ENCODE data around the gene DLK1. TPM values are rescaled to one million over a fixed set of nuclear protein-coding genes. Genes with fewer than 3 reads are reported as not detected.

Gene DLK1
- polyA plus RNA-seq, 3 donors from 2014 or later = not detected

DNA sequence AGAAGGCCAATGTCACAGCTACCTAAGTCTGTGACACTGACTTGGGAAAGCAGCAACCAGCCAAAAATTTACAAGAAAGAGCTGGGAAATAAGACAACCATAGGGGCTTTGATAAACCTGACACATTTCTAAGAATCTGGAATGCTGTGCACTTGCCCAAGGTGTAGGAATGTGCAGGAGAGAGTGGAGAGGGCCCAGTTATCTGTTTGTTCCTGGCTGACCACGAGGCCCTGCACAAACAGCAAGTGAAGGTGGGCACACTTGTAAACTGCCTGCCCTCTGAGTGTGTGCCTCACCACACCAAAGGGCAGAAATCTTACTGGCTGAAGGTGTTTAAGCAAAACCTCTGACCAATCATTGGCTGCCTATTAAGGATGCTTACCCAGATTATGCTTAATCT is 27.3 kb downstream of the DLK1 start:
- Mint-ChIP-seq H3K9me3 (no peaks in the 10 kb centered on the region), H3K4me3 (no peak overlapping the region), H3K27me3 (ENCODE audit: low read depth in 3 of 3) (peaks cover 5 to 11% (median 8%) of the 10 kb centered on the region in 3 donors), H3K27ac (no peak overlapping the region), H3K4me1 (no peaks in the 10 kb centered on the region), H3K36me3 (no peaks in the 10 kb centered on the region)
- no peak for DNase-seq

DNA sequence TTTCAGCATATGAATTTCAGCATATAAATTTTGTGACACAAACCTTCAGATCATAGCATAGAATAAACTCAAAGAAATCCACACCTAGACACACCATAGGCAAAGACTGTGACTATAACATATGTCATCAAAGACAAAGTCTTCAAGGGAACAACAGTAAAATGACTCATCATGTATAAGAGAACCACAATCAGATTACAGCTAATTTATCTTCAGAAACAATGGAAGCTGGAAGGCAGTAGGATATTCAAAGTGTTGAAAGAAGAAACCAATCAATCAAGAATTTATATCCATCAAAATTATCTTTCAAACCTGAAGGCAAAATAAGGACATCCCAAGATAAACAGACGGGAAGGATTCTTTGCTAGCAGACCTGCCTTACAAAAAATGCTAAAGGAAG is 29.0 kb downstream of the DLK1 start:
- Mint-ChIP-seq H3K27me3 (ENCODE audit: low read depth in 3 of 3) (peaks cover 5 to 12% (median 8%) of the 10 kb centered on the region in 3 donors), H3K36me3 (no peaks in the 10 kb centered on the region), H3K9me3 (no peaks in the 10 kb centered on the region), H3K4me3 (no peak overlapping the region), H3K27ac (no peak overlapping the region), H3K4me1 (no peaks in the 10 kb centered on the region)
- DNase-seq = no peak

DNA sequence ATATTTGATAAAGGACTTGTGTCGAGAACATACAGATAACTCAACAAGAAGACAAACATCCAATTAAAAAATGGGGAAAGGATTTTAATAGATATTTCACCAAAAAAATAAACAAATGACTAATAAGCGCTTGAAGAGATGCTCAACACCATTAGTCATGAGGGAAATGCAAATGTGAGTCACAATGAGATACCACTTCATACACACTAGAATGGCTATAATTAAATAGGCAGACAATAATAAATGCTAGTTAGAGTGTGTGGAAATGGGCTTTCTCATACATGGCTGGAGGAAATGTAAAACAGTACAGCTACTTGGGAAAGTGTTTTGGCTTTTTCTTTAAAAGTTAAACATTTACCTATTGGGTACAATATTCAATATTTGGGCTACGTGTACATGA is 34.8 kb downstream of the DLK1 start:
- H3K4me1 Mint-ChIP-seq = no peaks in the 10 kb centered on the region
- no peak overlapping the region for H3K4me3 Mint-ChIP-seq
- DNase-seq = no peak
- no peaks in the 10 kb centered on the region for H3K9me3 Mint-ChIP-seq
- no peak overlapping the region for H3K27ac Mint-ChIP-seq
- no peaks in the 10 kb centered on the region for H3K36me3 Mint-ChIP-seq
- H3K27me3 Mint-ChIP-seq (ENCODE audit: low read depth in 3 of 3) = peaks cover 0 to 5% (median 3%) of the 10 kb centered on the region in 3 donors

DNA sequence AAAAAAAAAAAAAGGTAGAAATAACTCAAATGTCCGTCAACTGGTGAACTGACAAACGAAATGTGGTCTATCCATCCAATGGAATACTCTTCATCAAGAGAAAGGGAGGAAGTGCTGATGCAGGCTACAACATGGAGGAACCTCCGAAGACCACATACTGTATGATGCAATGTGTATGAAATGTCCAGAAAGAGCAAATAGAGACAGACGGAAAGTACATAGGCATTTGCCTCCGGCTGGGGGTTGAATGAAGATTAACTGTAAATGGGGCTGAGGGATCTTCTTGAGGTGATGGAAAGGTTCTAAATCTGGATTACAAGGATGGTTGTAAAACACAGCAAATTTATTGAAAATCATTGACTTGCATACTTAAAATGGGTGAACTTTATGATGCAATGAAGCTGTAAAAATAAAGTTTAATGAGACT is 35.4 kb downstream of the DLK1 start:
- H3K27ac Mint-ChIP-seq = no peak overlapping the region
- H3K9me3 Mint-ChIP-seq = no peaks in the 10 kb centered on the region
- peaks cover 0 to 3% (median 2%) of the 10 kb centered on the region in 3 donors for H3K27me3 Mint-ChIP-seq (ENCODE audit: low read depth in 3 of 3)
- H3K36me3 Mint-ChIP-seq = no peaks in the 10 kb centered on the region
- H3K4me1 Mint-ChIP-seq = no peaks in the 10 kb centered on the region
- H3K4me3 Mint-ChIP-seq = no peak overlapping the region
- no peak for DNase-seq

DNA sequence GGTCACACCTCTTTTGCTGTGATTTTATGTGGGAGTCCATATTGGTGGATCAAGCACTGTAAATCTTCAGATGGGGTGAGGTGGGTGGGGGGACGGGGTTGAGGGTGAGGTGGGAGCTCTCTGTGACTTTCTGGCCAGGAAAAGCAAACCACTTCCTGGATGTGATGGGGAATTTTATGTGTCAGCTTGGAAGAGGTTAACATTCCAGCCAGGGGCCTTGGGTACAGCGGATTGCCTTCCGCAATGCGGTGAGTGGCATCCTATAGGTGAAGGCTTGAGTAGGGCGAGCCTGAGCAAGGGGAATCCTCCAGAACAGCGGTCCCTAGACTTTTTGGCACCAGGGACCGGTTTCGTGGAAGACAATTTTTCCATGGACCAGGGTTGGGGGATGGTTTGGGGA is 36.2 kb downstream of the DLK1 start:
- Mint-ChIP-seq H3K27ac (no peak overlapping the region), H3K36me3 (no peaks in the 10 kb centered on the region), H3K4me1 (no peaks in the 10 kb centered on the region), H3K27me3 (ENCODE audit: low read depth in 3 of 3) (peaks cover 0 to 3% (median 0%) of the 10 kb centered on the region in 3 donors), H3K9me3 (no peaks in the 10 kb centered on the region), H3K4me3 (no peak overlapping the region)
- DNase-seq = no peak

DNA sequence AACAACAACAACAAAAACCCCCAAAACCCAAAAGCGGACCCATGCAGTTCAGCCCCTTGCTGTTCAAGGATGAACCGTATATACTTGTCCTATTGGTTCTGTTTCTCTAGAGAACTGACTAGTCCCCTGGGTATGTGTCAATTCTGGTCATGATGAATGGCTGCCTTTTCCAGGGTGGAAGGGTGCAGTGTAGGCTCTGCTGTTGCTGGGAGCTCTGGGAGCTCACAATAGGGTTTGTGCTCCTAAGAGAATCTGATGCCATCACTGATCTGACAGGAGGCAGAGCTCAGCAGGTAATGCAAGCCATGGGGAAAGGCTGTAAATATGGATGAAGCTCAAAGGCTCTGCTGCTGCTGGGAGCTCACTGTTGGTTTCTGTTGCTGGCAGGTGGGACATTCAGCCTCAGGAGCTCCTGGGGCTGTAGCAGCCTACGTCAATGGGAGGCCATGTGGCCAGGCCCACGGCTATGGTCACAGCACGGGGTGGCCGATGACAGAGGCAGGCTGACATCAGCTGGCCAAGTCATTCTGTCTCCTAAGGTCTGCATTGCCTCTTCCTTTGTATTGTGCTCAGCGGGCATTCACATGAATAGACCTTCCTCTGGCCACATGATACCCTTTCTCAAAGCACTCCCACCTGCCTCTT is 37.9 kb downstream of the DLK1 start:
- DNase-seq = no peak
- Mint-ChIP-seq H3K9me3 (no peaks in the 10 kb centered on the region), H3K27ac (no peak overlapping the region), H3K27me3 (ENCODE audit: low read depth in 3 of 3) (peaks cover 0 to 1% (median 0%) of the 10 kb centered on the region in 3 donors), H3K4me1 (no peaks in the 10 kb centered on the region), H3K36me3 (no peaks in the 10 kb centered on the region), H3K4me3 (no peak overlapping the region)

DNA sequence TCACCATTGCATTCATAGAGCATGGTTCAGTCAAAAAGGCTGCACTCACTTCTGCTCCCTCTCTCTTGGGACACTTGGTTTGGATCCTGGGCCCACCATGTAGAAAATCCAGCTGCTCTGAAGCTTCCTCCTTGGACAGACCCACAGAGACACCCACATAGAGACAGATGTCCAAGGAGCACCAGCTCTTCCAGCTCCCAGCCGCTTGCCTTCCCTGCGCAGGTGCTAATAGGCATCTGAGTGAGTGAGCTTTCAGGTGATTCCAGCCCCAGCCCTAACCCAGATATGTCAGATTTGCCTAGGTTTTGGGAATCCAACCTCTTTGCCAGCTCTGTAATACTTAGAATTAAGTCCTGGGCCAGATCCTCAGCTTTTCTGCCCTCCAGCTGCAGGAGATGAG is 38.6 kb downstream of the DLK1 start:
- Mint-ChIP-seq H3K27me3 (ENCODE audit: low read depth in 3 of 3) (peaks cover 0 to 1% (median 0%) of the 10 kb centered on the region in 3 donors), H3K4me3 (no peak overlapping the region), H3K9me3 (no peaks in the 10 kb centered on the region), H3K27ac (no peak overlapping the region), H3K4me1 (no peaks in the 10 kb centered on the region), H3K36me3 (no peaks in the 10 kb centered on the region)
- DNase-seq = no peak

DNA sequence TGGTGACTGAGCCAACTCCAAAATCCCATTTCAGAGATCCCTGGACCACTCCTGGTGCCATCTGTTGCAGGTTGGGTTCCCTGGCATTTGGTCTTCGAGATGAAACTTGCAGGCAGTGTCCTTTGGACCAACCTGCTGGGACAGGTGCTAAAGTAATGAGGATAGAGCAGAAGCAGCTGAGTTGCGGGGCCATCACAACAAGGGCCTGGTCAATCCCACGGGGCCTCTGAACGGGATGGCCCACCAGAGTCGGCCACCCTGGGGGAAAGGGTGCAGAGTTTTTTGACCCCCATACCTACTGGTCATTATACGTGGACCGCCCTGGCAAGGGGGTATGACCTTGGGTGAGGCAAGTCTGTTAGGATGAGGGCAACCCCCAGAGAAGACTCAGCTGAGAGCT is 39.3 kb downstream of the DLK1 start:
- no peak overlapping the region for H3K4me3 Mint-ChIP-seq
- no peaks in the 10 kb centered on the region for H3K9me3 Mint-ChIP-seq
- H3K27ac Mint-ChIP-seq = no peak overlapping the region
- no peaks in the 10 kb centered on the region for H3K4me1 Mint-ChIP-seq
- no peaks in the 10 kb centered on the region for H3K36me3 Mint-ChIP-seq
- peaks cover 0 to 2% (median 1%) of the 10 kb centered on the region in 3 donors for H3K27me3 Mint-ChIP-seq (ENCODE audit: low read depth in 3 of 3)
- no peak for DNase-seq

DNA sequence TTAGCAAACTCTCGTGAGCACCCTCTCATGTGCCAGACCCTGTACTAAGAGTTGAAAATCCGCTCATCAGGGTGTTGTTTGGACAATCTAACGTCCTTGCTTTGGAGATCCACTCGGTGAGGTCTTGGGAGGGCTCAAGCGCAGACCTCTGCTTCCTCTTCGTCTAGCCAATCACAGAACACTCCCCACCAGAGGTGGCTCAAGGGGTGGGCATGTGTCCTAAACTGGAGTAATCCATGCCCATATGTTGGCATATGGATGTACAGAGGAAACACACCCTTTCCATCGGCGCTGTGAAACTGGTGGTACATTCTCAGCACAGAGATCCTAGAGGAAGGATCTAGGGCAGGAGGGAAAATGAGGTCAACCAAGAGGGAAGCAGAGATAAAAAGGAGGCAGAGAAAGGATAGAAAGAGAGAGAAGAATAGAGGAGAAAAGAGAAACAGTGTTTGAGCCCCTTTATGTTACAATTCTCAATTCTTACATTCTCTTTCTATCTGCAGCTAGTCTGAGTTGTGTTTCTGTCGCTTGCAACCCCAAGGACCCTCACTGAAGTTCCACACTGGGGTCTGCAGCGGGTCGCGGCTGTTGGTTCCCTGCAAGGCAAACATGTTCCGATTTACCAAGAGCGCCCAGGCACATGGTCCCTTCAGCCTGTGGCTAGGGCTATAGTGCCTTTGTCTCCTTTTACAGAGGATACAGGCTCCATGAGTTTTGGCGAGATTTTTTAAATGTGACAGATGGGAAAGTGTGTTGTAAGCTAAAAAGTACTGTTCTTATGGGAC is 40.5 kb downstream of the DLK1 start:
- Mint-ChIP-seq H3K4me3 (no peak overlapping the region), H3K36me3 (no peaks in the 10 kb centered on the region), H3K4me1 (no peaks in the 10 kb centered on the region), H3K27ac (no peak overlapping the region), H3K9me3 (no peaks in the 10 kb centered on the region), H3K27me3 (ENCODE audit: low read depth in 3 of 3) (peaks cover 1 to 7% (median 3%) of the 10 kb centered on the region in 3 donors)
- DNase-seq = no peak

DNA sequence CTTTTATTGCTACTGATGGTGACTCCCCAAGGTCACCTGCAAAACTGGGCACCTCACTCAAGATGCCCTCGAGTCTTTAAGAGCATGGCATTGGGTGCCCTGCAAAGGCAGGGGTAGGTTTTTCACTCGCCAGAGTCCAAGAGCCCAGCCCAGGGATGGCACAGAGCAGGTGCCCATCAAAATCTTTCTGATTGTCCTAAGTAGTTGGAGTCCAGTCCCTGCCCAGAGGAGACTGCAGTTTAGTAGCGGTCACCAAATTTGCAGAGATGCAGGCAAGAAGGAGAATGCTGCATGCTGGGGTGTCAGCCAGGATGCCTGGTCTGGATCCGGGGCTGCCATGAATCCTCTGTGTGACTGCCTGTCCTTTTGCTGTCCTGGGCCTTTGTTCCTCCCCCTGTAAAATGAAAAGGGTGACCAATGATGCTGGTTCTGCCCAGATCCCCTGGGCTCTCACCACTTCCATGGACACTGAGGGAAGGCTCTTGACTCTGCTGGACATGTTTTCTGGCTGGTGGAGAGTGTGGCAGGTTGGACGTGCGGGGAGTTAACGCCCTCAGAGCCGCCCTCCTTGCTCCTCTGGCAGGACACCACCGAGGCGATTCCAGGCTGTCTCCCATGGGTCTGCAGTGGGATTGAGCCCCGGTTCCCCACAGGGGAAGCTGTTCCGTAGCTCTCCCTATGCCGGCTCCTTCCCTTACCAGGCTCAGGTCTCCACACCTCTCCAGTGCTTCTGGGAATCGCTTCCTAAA is 41.3 kb downstream of the DLK1 start:
- peaks cover 1 to 7% (median 3%) of the 10 kb centered on the region in 3 donors for H3K27me3 Mint-ChIP-seq (ENCODE audit: low read depth in 3 of 3)
- H3K27ac Mint-ChIP-seq = no peak overlapping the region
- no peaks in the 10 kb centered on the region for H3K36me3 Mint-ChIP-seq
- no peaks in the 10 kb centered on the region for H3K4me1 Mint-ChIP-seq
- H3K4me3 Mint-ChIP-seq = no peak overlapping the region
- no peaks in the 10 kb centered on the region for H3K9me3 Mint-ChIP-seq
- no peak for DNase-seq

DNA sequence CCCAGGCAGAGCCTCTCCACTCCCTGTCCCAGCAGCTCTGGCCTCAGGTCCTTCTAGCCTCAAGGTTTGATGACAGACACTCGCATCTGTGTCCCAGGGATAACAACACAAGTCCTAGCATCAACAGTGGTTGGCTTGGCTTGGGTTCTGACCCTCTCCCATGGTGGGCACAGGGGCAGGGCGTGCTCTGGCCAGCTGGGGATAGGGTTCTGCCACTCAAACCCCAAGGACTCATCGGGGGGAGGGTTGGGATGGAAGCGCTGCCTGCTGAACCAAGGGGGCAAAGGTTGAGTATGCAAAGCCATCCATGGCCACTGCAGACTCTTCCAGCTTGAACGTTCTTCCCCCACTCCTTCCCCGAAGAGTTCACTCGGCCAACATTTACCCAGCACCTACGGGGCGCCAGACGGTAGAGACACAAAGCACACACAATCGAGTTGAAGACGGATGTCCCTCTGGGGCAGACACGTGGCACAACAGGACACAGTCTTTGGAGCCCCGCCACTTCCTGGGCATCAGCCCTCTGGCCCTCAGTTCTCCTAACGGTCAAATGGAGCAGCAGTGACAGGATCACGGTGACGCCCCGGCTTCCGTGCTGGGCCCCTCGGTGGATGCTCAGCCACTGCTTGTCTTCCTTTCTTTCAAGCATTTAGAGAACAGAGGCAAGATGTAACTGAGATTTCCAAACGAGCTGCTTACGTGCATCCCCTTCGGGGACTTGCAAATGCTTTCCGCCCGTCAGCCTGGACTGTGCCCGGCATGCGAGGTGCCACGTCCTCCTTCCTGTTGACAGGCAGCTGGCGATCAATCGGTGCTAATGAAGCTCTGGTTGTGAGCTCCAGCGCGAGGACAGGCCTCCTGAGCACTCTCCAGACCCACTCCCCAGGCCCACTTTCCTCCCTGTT is 42.6 kb downstream of the DLK1 start:
- Mint-ChIP-seq H3K9me3 (no peaks in the 10 kb centered on the region), H3K36me3 (no peaks in the 10 kb centered on the region)
- DNase-seq = no peak

DNA sequence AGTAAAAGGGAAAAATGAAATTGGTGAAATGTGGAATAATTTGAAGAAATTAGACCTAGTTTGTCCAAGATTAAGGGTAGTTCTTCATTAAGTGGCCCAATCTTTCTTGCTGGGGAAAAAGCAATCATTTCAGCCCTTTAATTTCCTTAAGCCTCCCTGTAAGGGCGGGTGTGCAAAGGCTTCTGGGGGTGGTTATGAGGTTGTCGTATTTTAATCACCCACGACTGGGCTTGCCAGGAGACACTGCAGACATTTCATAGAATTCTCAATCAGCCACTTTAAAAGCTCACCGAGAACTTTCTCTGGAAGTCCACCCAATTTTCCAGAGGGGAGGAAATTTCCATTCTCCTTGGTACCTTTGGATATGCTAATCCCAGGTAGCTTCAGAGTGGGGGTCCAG is 43.4 kb downstream of the DLK1 start:
- no peak overlapping the region for H3K4me3 Mint-ChIP-seq

More for the DNA sequence above, 42.6 kb downstream of the DLK1 start:
- no peak overlapping the region for H3K27ac Mint-ChIP-seq
- H3K27me3 Mint-ChIP-seq (ENCODE audit: low read depth in 3 of 3) = peaks cover 1 to 7% (median 7%) of the 10 kb centered on the region in 3 donors
- H3K4me1 Mint-ChIP-seq = no peaks in the 10 kb centered on the region
- H3K4me3 Mint-ChIP-seq = no peak overlapping the region

DNA sequence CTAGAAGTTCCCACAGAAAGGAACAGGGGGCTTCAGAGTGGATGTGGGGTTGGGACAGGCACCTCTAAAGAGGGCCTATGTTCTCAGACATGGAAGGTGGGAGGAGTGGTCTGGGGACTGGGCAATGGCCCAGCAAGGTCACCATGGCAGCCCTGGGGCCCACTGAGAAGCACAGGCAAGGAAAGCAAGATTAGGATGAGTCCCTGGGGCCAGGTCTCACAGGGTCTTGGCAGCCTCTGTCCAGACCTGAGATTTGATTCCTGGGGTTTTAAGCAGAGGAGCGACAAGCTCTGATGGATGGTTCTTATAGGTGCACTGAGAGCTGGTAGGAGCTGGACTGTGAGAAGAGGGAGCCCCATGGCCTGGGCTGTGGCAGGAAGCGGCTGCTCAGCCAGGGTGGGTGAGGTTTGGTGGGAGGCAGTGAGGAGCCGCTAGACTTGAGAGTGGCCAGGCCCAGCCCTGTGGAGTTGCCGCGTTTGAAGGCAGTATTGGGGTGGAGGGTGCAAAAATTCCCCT is 44.0 kb downstream of the DLK1 start:
- Mint-ChIP-seq H3K27ac (no peak overlapping the region), H3K36me3 (no peaks in the 10 kb centered on the region), H3K27me3 (ENCODE audit: low read depth in 3 of 3) (peaks cover 1 to 7% (median 7%) of the 10 kb centered on the region in 3 donors)

More for the DNA sequence above, 43.4 kb downstream of the DLK1 start:
- no peak overlapping the region for H3K27ac Mint-ChIP-seq
- no peaks in the 10 kb centered on the region for H3K36me3 Mint-ChIP-seq
- H3K9me3 Mint-ChIP-seq = no peaks in the 10 kb centered on the region
- peaks cover 1 to 7% (median 7%) of the 10 kb centered on the region in 3 donors for H3K27me3 Mint-ChIP-seq (ENCODE audit: low read depth in 3 of 3)
- H3K4me1 Mint-ChIP-seq = no peaks in the 10 kb centered on the region
- no peak for DNase-seq

More for the DNA sequence above, 44.0 kb downstream of the DLK1 start:
- no peaks in the 10 kb centered on the region for H3K9me3 Mint-ChIP-seq
- no peak for DNase-seq
- H3K4me1 Mint-ChIP-seq = no peaks in the 10 kb centered on the region
- no peak overlapping the region for H3K4me3 Mint-ChIP-seq
